ENCODE data around the gene GNG2.

DNA sequence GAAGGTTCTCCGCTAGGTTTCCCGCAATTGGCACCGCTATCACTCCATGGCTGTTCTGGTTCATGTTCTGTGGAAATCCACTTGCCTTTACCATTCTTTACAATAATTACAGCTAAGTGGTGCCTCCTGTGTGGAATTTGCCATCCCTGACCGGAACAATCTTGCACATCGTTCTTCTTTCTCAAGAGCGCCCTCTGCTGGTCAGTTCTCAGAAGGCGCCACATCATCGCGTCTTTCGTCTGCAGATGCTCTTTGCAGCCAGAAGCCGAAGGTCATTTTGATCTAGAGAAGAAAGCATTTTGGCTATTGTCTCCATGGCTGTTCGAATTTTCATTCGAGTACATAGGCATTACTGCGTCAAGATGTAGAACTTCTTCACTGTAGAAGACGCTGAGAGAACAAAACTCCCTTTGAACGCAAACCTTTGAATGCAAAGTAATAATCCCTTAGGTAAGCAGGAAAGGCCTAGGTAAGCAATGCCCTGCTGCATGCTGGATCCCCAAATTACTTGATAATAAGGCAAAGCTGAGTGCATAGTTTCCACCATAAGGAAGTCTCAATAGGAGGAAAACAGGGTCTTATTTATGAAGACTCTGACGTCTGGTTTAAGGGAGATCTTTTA, 118.8 kb downstream of the GNG2 start:
- TF ChIP-seq YY1 (IDR thresholded peaks at IDR 0.05; ENCODE audit: insufficient read depth, insufficient read length) (no peak), ZNF274 (IDR thresholded peaks at IDR 0.05; ENCODE audit: low read depth, low read length) (no peak)
